Measurements from ENCODE around the gene OAS2. TPM values are rescaled to one million over a fixed set of nuclear protein-coding genes. Genes with fewer than 3 reads are reported as not detected.

OAS2 gene
- total RNA-seq, 1 donor from 2014 or later, result 94.2 TPM

DNA sequence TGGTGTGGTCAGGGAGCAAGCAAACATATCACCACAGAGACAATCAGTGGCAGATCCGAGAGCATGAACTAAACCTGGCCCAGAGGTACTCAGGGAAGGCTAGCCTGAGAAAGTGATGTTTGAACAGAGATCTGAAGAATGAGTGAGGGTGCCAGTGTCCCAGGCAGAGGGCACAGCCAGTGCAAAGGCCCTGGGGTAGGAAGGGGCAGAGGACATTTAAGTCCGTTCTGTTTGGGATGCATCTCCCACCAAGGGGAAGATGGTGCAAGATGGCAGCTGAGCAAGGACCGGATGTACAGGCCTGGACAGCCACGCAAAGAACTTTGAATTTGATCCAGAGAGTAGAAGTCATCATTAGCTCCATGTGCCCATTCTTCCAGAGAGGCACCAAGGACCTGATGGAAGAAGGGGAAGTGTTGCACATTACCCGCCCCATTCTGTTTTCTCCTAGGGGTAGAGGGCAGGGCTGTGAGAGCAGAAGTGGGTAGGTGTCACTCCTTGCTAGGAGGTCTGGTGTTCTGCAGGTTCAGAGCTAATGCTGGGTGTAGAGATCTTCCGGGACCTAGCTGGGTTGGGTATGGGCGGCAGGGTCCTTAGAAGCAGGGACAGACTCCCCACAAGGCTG lies 82.1 kb downstream of the OAS2 start:
- no peaks in the 10 kb centered on the region for H3K4me1 Mint-ChIP-seq (ENCODE audit: low read depth, unreplicated experiment)

DNA sequence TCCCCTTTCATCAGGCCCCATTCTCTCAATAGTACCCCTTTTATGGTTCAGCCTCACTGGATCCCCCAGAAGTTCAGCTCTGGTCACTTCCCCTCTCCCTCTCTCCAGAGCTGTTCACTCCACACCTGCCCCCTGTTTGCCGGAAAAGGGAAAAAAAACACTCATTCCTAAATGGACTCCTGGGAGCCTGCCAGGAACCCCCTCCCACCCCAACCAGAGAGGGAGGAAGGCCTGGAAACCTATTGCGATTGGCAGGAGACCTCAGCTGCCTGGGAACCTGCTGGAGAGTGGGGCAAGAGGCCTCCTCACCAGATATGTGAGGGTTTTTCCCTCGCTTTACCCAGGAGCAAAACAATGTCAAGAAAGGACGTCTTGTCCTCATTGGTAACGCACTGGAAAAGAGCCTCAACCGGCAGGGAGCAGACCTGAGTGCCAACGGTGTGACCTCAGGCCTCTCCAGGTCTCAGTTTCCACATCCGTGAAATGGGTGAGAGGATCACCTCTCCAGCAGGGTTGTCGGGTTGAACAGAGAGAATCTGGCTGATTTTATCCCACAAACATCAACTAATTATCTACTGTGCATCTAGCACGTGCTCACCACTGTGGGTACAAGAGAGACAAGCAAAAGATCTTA lies 82.9 kb downstream of the OAS2 start:
- Mint-ChIP-seq H3K4me1 (ENCODE audit: low read depth, unreplicated experiment) (no peaks in the 10 kb centered on the region), H3K36me3 (ENCODE audit: low read depth, unreplicated experiment) (no peaks in the 10 kb centered on the region), H3K27ac (ENCODE audit: unreplicated experiment) (no peak overlapping the region), H3K27me3 (ENCODE audit: low read depth, unreplicated experiment) (peaks cover 23% of the 10 kb centered on the region), H3K4me3 (ENCODE audit: unreplicated experiment) (no peak overlapping the region), H3K9me3 (ENCODE audit: unreplicated experiment) (no peaks in the 10 kb centered on the region)
- no peak overlapping the region for H3K4me2 ChIP-seq (ENCODE audit: low read length)
- no peak overlapping the region for H3K4me3 ChIP-seq (ENCODE audit: insufficient read depth, low read depth, low read length)
- H3K9ac ChIP-seq (ENCODE audit: low read length), result no peak overlapping the region
- DNase-seq (ENCODE audit: low read depth) (no peak), FAIRE-seq (no peak)
- peaks cover 32% of the 10 kb centered on the region for H3K27me3 ChIP-seq (ENCODE audit: insufficient read depth, low read length)
- H4K20me1 ChIP-seq (ENCODE audit: insufficient read depth, low read length), result peaks cover 9% of the 10 kb centered on the region
- H3K4me1 ChIP-seq (ENCODE audit: insufficient read depth, low read length), result no peaks in the 10 kb centered on the region
- no peak overlapping the region for H2AFZ ChIP-seq (ENCODE audit: low read depth, low read length)
- no peak overlapping the region for H3K27ac ChIP-seq (ENCODE audit: low read depth, low read length)
- H3K9me3 ChIP-seq (ENCODE audit: insufficient read depth, low read depth, low read length), result no peaks in the 10 kb centered on the region
- no peaks in the 10 kb centered on the region for H3K36me3 ChIP-seq (ENCODE audit: insufficient read depth, low read length)
- no peaks in the 10 kb centered on the region for H3K79me2 ChIP-seq (ENCODE audit: insufficient read depth, low read length)
- TF ChIP-seq, protein P1, sequence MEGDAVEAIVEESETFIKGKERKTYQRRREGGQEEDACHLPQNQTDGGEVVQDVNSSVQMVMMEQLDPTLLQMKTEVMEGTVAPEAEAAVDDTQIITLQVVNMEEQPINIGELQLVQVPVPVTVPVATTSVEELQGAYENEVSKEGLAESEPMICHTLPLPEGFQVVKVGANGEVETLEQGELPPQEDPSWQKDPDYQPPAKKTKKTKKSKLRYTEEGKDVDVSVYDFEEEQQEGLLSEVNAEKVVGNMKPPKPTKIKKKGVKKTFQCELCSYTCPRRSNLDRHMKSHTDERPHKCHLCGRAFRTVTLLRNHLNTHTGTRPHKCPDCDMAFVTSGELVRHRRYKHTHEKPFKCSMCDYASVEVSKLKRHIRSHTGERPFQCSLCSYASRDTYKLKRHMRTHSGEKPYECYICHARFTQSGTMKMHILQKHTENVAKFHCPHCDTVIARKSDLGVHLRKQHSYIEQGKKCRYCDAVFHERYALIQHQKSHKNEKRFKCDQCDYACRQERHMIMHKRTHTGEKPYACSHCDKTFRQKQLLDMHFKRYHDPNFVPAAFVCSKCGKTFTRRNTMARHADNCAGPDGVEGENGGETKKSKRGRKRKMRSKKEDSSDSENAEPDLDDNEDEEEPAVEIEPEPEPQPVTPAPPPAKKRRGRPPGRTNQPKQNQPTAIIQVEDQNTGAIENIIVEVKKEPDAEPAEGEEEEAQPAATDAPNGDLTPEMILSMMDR (IDR thresholded peaks at IDR 0.05; ENCODE audit: insufficient read depth, low read depth, low read length), result no peak
- no peak for TF ChIP-seq EZH2 (IDR thresholded peaks at IDR 0.05; ENCODE audit: insufficient read depth, low read length)

More for the DNA sequence above, 82.1 kb downstream of the OAS2 start:
- Mint-ChIP-seq H3K36me3 (ENCODE audit: low read depth, unreplicated experiment) (no peaks in the 10 kb centered on the region), H3K4me3 (ENCODE audit: unreplicated experiment) (no peak overlapping the region), H3K9me3 (ENCODE audit: unreplicated experiment) (no peaks in the 10 kb centered on the region), H3K27me3 (ENCODE audit: low read depth, unreplicated experiment) (peaks cover 28% of the 10 kb centered on the region), H3K27ac (ENCODE audit: unreplicated experiment) (no peak overlapping the region)
- Histone ChIP-seq H3K4me3 (ENCODE audit: insufficient read depth, low read depth, low read length) (no peak overlapping the region), H4K20me1 (ENCODE audit: insufficient read depth, low read length) (peaks cover 9% of the 10 kb centered on the region), H3K27me3 (ENCODE audit: insufficient read depth, low read length) (peaks cover 36% of the 10 kb centered on the region), H3K79me2 (ENCODE audit: insufficient read depth, low read length) (no peaks in the 10 kb centered on the region), H3K4me1 (ENCODE audit: insufficient read depth, low read length) (no peaks in the 10 kb centered on the region), H3K27ac (ENCODE audit: low read depth, low read length) (no peak overlapping the region), H3K9me3 (ENCODE audit: insufficient read depth, low read depth, low read length) (no peaks in the 10 kb centered on the region), H2AFZ (ENCODE audit: low read depth, low read length) (no peak overlapping the region), H3K9ac (ENCODE audit: low read length) (no peak overlapping the region), H3K36me3 (ENCODE audit: insufficient read depth, low read length) (no peaks in the 10 kb centered on the region), H3K4me2 (ENCODE audit: low read length) (no peak overlapping the region)
- no peak for FAIRE-seq
- no peak for DNase-seq (ENCODE audit: low read depth)
- TF ChIP-seq, protein P1 (IDR thresholded peaks at IDR 0.05; ENCODE audit: insufficient read depth, low read depth, low read length), result no peak
- no peak for TF ChIP-seq EZH2 (IDR thresholded peaks at IDR 0.05; ENCODE audit: insufficient read depth, low read length)

Other genes with a start within 250 kb of the OAS2 start
- not detected in 2 replicates for gene RPH3A, start 186.8 kb upstream of the OAS2 start, total RNA-seq
- 132 and 149 TPM in 2 replicates for gene OAS1, start 71.6 kb upstream of the OAS2 start, total RNA-seq
- gene OAS3, start 40.0 kb upstream of the OAS2 start, total RNA-seq, result 33.8 and 37.1 TPM in 2 replicates
- 4.6 and 5.5 TPM in 2 replicates for gene DTX1, start 78.2 kb downstream of the OAS2 start, total RNA-seq
- gene RASAL1, start 157.2 kb downstream of the OAS2 start, total RNA-seq, result 0.43 and 0.48 TPM in 2 replicates
- gene CFAP73, start 171.2 kb downstream of the OAS2 start, total RNA-seq, result not detected in 2 replicates
- 52.8 and 53.5 TPM in 2 replicates for gene DDX54, start 207.0 kb downstream of the OAS2 start, total RNA-seq
- 20.9 and 23.5 TPM in 2 replicates for gene RITA1, start 207.2 kb downstream of the OAS2 start, total RNA-seq
- gene TPCN1, start 242.9 kb downstream of the OAS2 start, total RNA-seq, result 27.9 and 33.7 TPM in 2 replicates